ENCODE data around the gene GRIA2.

Gene GRIA2

GRCh38 chr4:157270108-157270507, 49.6 kb downstream of the GRIA2 start:
- DNase-seq, result no peak

- no peak for DNase-seq
Measured at GRCh38 chr4:157270552-157270951, 50.0 kb downstream of the GRIA2 start.

- DNase-seq, result no peak
Measured at GRCh38 chr4:157271166-157271869, 50.8 kb downstream of the GRIA2 start.

GRCh38 chr4:157280673-157281072, 60.1 kb downstream of the GRIA2 start:
- DNase-seq, result no peak

- no peak for DNase-seq
Measured at GRCh38 chr4:157282019-157282418, 61.5 kb downstream of the GRIA2 start.

GRCh38 chr4:157287445-157287844, 66.9 kb downstream of the GRIA2 start:
- no peak for DNase-seq

- no peak for DNase-seq
Measured at GRCh38 chr4:157290622-157291021, 70.1 kb downstream of the GRIA2 start.

- no peak for DNase-seq
Measured at GRCh38 chr4:157291071-157291470, 70.5 kb downstream of the GRIA2 start.

GRCh38 chr4:157293673-157294072, 73.1 kb downstream of the GRIA2 start:
- DNase-seq, result no peak

GRCh38 chr4:157294575-157294974, 74.0 kb downstream of the GRIA2 start:
- DNase-seq, result no peak

- no peak for DNase-seq
Measured at GRCh38 chr4:157300701-157301100, 80.2 kb downstream of the GRIA2 start.

GRCh38 chr4:157303471-157303960, 83.0 kb downstream of the GRIA2 start:
- DNase-seq, result no peak

GRCh38 chr4:157304769-157305168, 84.2 kb downstream of the GRIA2 start:
- no peak for DNase-seq

- DNase-seq, result no peak
Measured at GRCh38 chr4:157312702-157313101, 92.2 kb downstream of the GRIA2 start.

GRCh38 chr4:157314906-157315305, 94.4 kb downstream of the GRIA2 start:
- DNase-seq, result no peak

- no peak for DNase-seq
Measured at GRCh38 chr4:157315968-157316367, 95.4 kb downstream of the GRIA2 start.

GRCh38 chr4:157320092-157320491, 99.6 kb downstream of the GRIA2 start:
- no peak for DNase-seq

GRCh38 chr4:157327666-157328065, 107.1 kb downstream of the GRIA2 start:
- DNase-seq, result no peak

- DNase-seq, result no peak
Measured at GRCh38 chr4:157357887-157358286, 137.4 kb downstream of the GRIA2 start.

- no peak for DNase-seq
Measured at GRCh38 chr4:157358439-157358838, 137.9 kb downstream of the GRIA2 start.

GRCh38 chr4:157358851-157359250, 138.3 kb downstream of the GRIA2 start:
- no peak for DNase-seq

GRCh38 chr4:157363360-157363759, 142.8 kb downstream of the GRIA2 start:
- no peak for DNase-seq

- DNase-seq, result no peak
Measured at GRCh38 chr4:157372154-157372553, 151.6 kb downstream of the GRIA2 start.

- DNase-seq, result no peak
Measured at GRCh38 chr4:157372567-157372966, 152.0 kb downstream of the GRIA2 start.

- DNase-seq, result no peak
Measured at GRCh38 chr4:157389741-157390140, 169.2 kb downstream of the GRIA2 start.
